Epithelial cell of esophagus (primary cell): Measurements from ENCODE around the gene RRAD.
A peak's percentile ranks its signal among the peaks of the same experiment; 100 is the strongest.
"Not testable (repeated sequence)": the region's sequence is repeated elsewhere in the genome, so short reads cannot be mapped to it uniquely, and the experiment has no call there.

Experiments used
- DNase-seq: peaks from one replicate; pipeline ENCODE4 v3.0.0; 2010; ENCODE audit warnings: low read depth
- H3K4me3 ChIP-seq: 2 replicates; pipeline ENCODE4 v1.5.1; 2011; ENCODE audit warnings: mild to moderate bottlenecking, low read length, control low read depth
- TF ChIP-seq, protein P1 (sequence below): IDR thresholded peaks from 2 replicates; pipeline ENCODE4 v1.5.1; 2011; ENCODE audit warnings: low read depth, mild to moderate bottlenecking, low read length, control low read depth, inconsistent platforms; ENCODE audit not compliant: insufficient read depth; ENCODE audit errors: missing control alignments

Gene RRAD

DNA sequence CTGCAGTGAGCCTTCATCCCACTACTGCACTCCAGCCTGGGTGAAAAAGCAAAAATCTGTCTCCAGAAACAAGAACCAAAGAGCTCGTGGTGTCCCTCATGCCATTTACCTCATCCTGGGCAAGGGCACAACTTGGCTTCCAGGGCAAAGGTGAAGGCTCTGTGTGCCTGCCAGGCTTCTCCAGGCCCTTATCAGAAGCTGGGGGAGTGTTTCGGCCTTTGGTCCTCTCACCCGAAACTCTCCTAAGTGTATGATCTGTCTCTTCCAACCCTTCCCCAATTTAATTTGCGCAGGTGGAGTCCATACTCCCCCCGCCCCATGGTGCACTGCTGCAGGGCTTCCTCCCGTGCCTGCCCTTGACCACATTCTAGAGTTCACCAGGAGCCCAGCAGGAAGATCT lies 11.1 kb upstream of the RRAD start:
- TF ChIP-seq, protein P1, sequence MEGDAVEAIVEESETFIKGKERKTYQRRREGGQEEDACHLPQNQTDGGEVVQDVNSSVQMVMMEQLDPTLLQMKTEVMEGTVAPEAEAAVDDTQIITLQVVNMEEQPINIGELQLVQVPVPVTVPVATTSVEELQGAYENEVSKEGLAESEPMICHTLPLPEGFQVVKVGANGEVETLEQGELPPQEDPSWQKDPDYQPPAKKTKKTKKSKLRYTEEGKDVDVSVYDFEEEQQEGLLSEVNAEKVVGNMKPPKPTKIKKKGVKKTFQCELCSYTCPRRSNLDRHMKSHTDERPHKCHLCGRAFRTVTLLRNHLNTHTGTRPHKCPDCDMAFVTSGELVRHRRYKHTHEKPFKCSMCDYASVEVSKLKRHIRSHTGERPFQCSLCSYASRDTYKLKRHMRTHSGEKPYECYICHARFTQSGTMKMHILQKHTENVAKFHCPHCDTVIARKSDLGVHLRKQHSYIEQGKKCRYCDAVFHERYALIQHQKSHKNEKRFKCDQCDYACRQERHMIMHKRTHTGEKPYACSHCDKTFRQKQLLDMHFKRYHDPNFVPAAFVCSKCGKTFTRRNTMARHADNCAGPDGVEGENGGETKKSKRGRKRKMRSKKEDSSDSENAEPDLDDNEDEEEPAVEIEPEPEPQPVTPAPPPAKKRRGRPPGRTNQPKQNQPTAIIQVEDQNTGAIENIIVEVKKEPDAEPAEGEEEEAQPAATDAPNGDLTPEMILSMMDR: no peak
- DNase-seq: no peak
- H3K4me3 ChIP-seq: peak overlapping the region; percentile 95

- peak; percentile 90 for DNase-seq
- TF ChIP-seq, protein P1: no peak
Observed at GRCh38 chr16:66935314-66936011, 10.1 kb upstream of the RRAD start, which contains the start of gene CES2. CES2 (plus strand) TSS chr16:66935516; CDS start chr16:66935636, 120 bp downstream.

DNA sequence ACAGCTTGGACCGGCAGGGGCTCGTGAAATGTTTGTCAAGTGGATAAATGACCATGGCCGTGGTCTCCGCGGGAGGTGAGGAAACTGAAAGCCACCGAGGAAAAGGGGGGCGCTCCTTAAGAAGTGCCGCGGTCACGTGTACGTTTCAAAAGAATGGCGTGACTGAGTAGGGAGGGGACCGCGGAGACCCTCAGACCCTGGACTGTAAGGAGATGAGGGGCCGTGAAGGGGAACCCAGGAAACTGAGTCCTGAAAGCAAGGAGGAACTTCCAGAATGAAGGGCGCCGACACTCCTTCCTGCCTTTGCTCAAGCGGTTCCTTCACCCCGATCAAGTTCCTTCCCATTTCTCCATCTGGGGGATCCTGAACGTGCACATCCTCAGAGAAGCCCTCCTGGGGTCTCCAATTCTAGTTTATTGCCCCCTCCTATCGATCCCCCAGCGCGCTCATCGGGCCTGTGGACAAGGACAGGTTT lies 9.5 kb upstream of the RRAD start:
- DNase-seq: not testable (repeated sequence)
- H3K4me3 ChIP-seq: peak overlapping the region; percentile 95

More at GRCh38 chr16:66935314-66936011, 10.1 kb upstream of the RRAD start, which contains the start of gene CES2:
- H3K4me3 ChIP-seq: peak within 1 kb of the TSS; percentile 95

- peak; percentile 85 for DNase-seq
- peak within 1 kb of the TSS; percentile 95 for H3K4me3 ChIP-seq
- TF ChIP-seq, protein P1: no peak
Observed at GRCh38 chr16:66934138-66934838, 9.0 kb upstream of the RRAD start, which contains the start of gene CIAO2B. CIAO2B (minus strand) TSS chr16:66934402; CDS start chr16:66934364, 38 bp downstream.

GRCh38 chr16:66933776-66934137 lies 8.4 kb upstream of the RRAD start:
- DNase-seq: peak; percentile 73
- peak overlapping the region; percentile 95 for H3K4me3 ChIP-seq
- TF ChIP-seq, protein P1: no peak

GRCh38 chr16:66932076-66932475 lies 6.7 kb upstream of the RRAD start:
- TF ChIP-seq, protein P1: no peak
- no peak overlapping the region for H3K4me3 ChIP-seq
- DNase-seq: no peak

- TF ChIP-seq, protein P1: no peak
- no peak overlapping the region for H3K4me3 ChIP-seq
- no peak for DNase-seq
Observed at GRCh38 chr16:66931665-66932064, 6.3 kb upstream of the RRAD start.
